Caco-2 (cell line): ENCODE results near the gene KIAA0930. TPM values are rescaled to one million over a fixed set of nuclear protein-coding genes. Genes with fewer than 3 reads are reported as not detected.

Source experiments
- BruUV-seq: library from RNA; stranded (reverse); fragments of 400-500 nt; replicated peaks from 2 replicates; lab custom pipeline; 2021; lab: Mats Ljungman, UMichigan
- CTCF ChIA-PET: fragments of 300-600 bp; sonication (Branson Sonifier 250); formaldehyde crosslinking; loops from one replicate; lab custom pipeline; 2022; ENCODE audit warnings: antibody characterized with exemption; lab: Charles Lee
- POLR2A ChIA-PET: fragments of 300-600 bp; sonication (Branson Sonifier 250); formaldehyde crosslinking; loops from one replicate; lab custom pipeline; 2022; ENCODE audit warnings: antibody characterized with exemption; lab: Charles Lee
- DNase-seq, 2 experiments: peaks; one replicate each; pipeline versions ENCODE4 v3.0.0 to v3.0.0-alpha.2; 2020 to 2022
- H3K27me3 ChIP-seq: replicated peaks from 2 replicates; pipeline ENCODE4 v1.6.0; 2011; ENCODE audit warnings: low read length; ENCODE audit not compliant: control insufficient read depth, insufficient read depth
- H3K36me3 ChIP-seq: 2 replicates; pipeline ENCODE4 v1.5.1; 2011; ENCODE audit warnings: low read length; ENCODE audit not compliant: control insufficient read depth, insufficient read depth
- H3K4me1 ChIP-seq: fragments of 250-450 bp; sonication (Bioruptor Pico); 2 replicates; pipeline ENCODE4 v1.5.1; 2020; ENCODE audit warnings: mild to moderate bottlenecking
- H3K4me3 ChIP-seq: 2 replicates; pipeline ENCODE4 v1.5.1; 2011; ENCODE audit warnings: low read depth, mild to moderate bottlenecking, control low read depth, low read length
- H3K9me3 ChIP-seq: fragments of 250-450 bp; sonication (Bioruptor Pico); 2 replicates; pipeline ENCODE4 v1.5.1; 2020; ENCODE audit warnings: mild to moderate bottlenecking, moderate library complexity
- H3K27ac Mint-ChIP-seq: one replicate; pipeline ENCODE4 v1.8.0; 2022; ENCODE audit warnings: mixed read lengths; ENCODE audit not compliant: unreplicated experiment
- H3K27me3 Mint-ChIP-seq: one replicate; pipeline ENCODE4 v1.8.0; 2022; ENCODE audit warnings: mixed read lengths; ENCODE audit not compliant: insufficient read depth, unreplicated experiment
- H3K36me3 Mint-ChIP-seq: one replicate; pipeline ENCODE4 v1.8.0; 2022; ENCODE audit warnings: mild to moderate bottlenecking, mixed read lengths; ENCODE audit not compliant: insufficient read depth, unreplicated experiment
- H3K4me1 Mint-ChIP-seq: one replicate; pipeline ENCODE4 v1.8.0; 2022; ENCODE audit warnings: low read depth, mixed read lengths; ENCODE audit not compliant: unreplicated experiment
- H3K4me3 Mint-ChIP-seq: one replicate; pipeline ENCODE4 v1.8.0; 2022; ENCODE audit warnings: mild to moderate bottlenecking, moderate library complexity, mixed read lengths; ENCODE audit not compliant: unreplicated experiment
- H3K9me3 Mint-ChIP-seq: one replicate; pipeline ENCODE4 v1.8.0; 2022; ENCODE audit warnings: mixed read lengths; ENCODE audit not compliant: unreplicated experiment
- CTCF ChIP-seq, 2 experiments: fragments of 200-600 bp in 1 of 2; IDR thresholded peaks; 1 replicate in 1 of 2; 2 replicates in 1 of 2; pipeline versions ENCODE4 v1.5.1 to v1.8.0; 2011 to 2022; ENCODE audit warnings: antibody characterized with exemption in 1 of 2, control low read depth in 1 of 2, inconsistent platforms in 1 of 2, low read depth in 1 of 2, low read length in 1 of 2, mild to moderate bottlenecking in 1 of 2, moderate library complexity in 1 of 2; ENCODE audit not compliant: insufficient read depth in 1 of 2, severe bottlenecking in 1 of 2, unreplicated experiment in 1 of 2
- intact Hi-C: fragments of 100-400 bp; cut with micrococcal nuclease; formaldehyde crosslinking; loops from one replicate; pipeline ENCODE4 v1.10.0; 2022; ENCODE audit not compliant: unreplicated experiment
- total RNA-seq: library from RNA; stranded (reverse); gene quantifications from 2 replicates; pipeline ENCODE4 v1.2.3, GENCODE V29; 2022

The KIAA0930 gene
- total RNA-seq, 1 experiment from 2014 or later, result 34.7 TPM

- DNase-seq, result no peak
- no peak for TF ChIP-seq CTCF (IDR thresholded peaks at IDR 0.05; ENCODE audit: insufficient read depth in 1 of 2, low read depth in 1 of 2, low read length in 1 of 2, severe bottlenecking in 1 of 2, unreplicated experiment in 1 of 2)
- peak overlapping the region; percentile 95 for H3K27ac Mint-ChIP-seq
- CTCF ChIA-PET, result no interaction called here
- peaks cover 13% of the 10 kb centered on the region for H3K4me1 Mint-ChIP-seq
- no peak overlapping the region for H3K4me3 Mint-ChIP-seq
- Histone ChIP-seq H3K36me3 (no peaks in the 10 kb centered on the region), H3K4me3 (no peak overlapping the region), H3K4me1 (peaks cover 41% of the 10 kb centered on the region), H3K9me3 (no peaks in the 10 kb centered on the region), H3K27me3 (no peaks in the 10 kb centered on the region)
- POLR2A ChIA-PET, result no interaction called here
- intact Hi-C loops, result loop anchor here (5.0 kb wide), 1 partner anchor 143 kb away; no protein-coding TSS in a partner anchor
- BruUV-seq, result no TSS peak
- no peaks in the 10 kb centered on the region for H3K27me3 Mint-ChIP-seq
- no peaks in the 10 kb centered on the region for H3K9me3 Mint-ChIP-seq
- peaks cover 16% of the 10 kb centered on the region for H3K36me3 Mint-ChIP-seq
These were observed 4.2 kb upstream of the KIAA0930 start for GRCh38 chr22:45244916-45245315.

- TF ChIP-seq CTCF (IDR thresholded peaks at IDR 0.05; ENCODE audit: insufficient read depth in 1 of 2, low read depth in 1 of 2, low read length in 1 of 2, severe bottlenecking in 1 of 2, unreplicated experiment in 1 of 2), result no peak
- peaks cover 13% of the 10 kb centered on the region for H3K4me1 Mint-ChIP-seq
- peaks cover 16% of the 10 kb centered on the region for H3K36me3 Mint-ChIP-seq
- no peaks in the 10 kb centered on the region for H3K27me3 Mint-ChIP-seq
- intact Hi-C loops, result no loop called here
- no peak overlapping the region for H3K4me3 ChIP-seq
- no peaks in the 10 kb centered on the region for H3K9me3 ChIP-seq
- no peaks in the 10 kb centered on the region for H3K36me3 ChIP-seq
- no peak overlapping the region for H3K4me3 Mint-ChIP-seq
- H3K27me3 ChIP-seq, result no peaks in the 10 kb centered on the region
- BruUV-seq, result no TSS peak
- no peak for DNase-seq
- CTCF ChIA-PET, result no interaction called here
- POLR2A ChIA-PET, result no interaction called here
- no peak overlapping the region for H3K27ac Mint-ChIP-seq
- peaks cover 37% of the 10 kb centered on the region for H3K4me1 ChIP-seq
- no peaks in the 10 kb centered on the region for H3K9me3 Mint-ChIP-seq
These were observed 2.1 kb upstream of the KIAA0930 start for GRCh38 chr22:45242778-45243191.

- intact Hi-C loops, result no loop called here
- H3K4me1 Mint-ChIP-seq, result no peaks in the 10 kb centered on the region
- Histone ChIP-seq H3K4me3 (peak overlapping the region; percentile 51), H3K27me3 (no peaks in the 10 kb centered on the region), H3K36me3 (no peaks in the 10 kb centered on the region), H3K4me1 (peaks cover 17% of the 10 kb centered on the region), H3K9me3 (no peaks in the 10 kb centered on the region)
- no peak for TF ChIP-seq CTCF (IDR thresholded peaks at IDR 0.05; ENCODE audit: insufficient read depth in 1 of 2, low read depth in 1 of 2, low read length in 1 of 2, severe bottlenecking in 1 of 2, unreplicated experiment in 1 of 2)
- peaks cover 6% of the 10 kb centered on the region for H3K36me3 Mint-ChIP-seq
- H3K4me3 Mint-ChIP-seq, result peak overlapping the region; percentile 76
- CTCF ChIA-PET, result no interaction called here
- no peak overlapping the region for H3K27ac Mint-ChIP-seq
- POLR2A ChIA-PET, result no interaction called here
- no peaks in the 10 kb centered on the region for H3K27me3 Mint-ChIP-seq
- H3K9me3 Mint-ChIP-seq, result no peaks in the 10 kb centered on the region
- BruUV-seq, result no TSS peak
- DNase-seq, result peak in 1 of 2 experiments; percentile 20
These were observed 437 bp downstream of the KIAA0930 start for GRCh38 chr22:45240104-45240809.
